Endometrium (tissue), 2 donors: ENCODE results near the gene NTF3.
"Not testable (repeated sequence)": the region's sequence is repeated elsewhere in the genome, so short reads cannot be mapped to it uniquely, and the experiment has no call there.

Experiments used
- FAIRE-seq: peaks from 2 replicates; lab custom pipeline; 2012; peaks lifted over from hg19 to GRCh38; lab: Jason Lieb, UNC
- donor health status: control.
- donor health status: control.

The NTF3 gene

DNA sequence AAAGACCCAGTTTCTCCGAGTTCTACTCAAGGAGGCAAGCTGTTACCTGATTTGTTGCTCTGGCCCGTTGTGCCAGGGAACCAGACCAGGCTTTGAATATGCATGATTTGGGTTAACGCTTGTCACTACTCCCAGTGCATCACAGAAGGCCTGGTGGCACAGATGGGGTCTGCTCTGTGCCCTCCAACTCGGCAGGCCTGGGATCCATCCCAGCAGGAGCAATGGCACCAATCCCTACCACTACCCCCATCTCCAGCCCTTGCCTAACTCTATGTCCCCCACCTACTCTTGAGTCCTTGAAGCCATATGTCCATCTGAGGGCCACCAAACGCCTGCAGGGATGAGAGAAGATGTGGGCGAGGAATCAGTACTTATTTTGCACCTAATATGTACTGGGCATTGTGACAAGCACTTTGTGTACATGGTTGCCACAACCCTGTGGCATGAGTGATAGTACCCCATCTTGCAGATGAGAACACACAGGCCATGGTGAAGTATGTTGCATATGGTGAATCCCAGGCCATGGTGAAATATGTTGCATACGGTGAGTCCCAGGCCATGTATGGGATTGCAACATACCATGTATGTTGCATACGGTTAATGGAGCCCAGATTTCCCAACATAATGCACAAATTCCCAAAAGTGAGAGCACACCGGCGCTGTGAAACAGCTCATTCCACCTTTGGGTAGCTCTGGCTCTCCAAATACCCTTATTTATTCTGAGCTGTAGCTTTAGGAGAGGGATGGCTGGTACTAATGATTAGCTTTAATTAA lies 102.7 kb downstream of the NTF3 start:
- no peak for FAIRE-seq

DNA sequence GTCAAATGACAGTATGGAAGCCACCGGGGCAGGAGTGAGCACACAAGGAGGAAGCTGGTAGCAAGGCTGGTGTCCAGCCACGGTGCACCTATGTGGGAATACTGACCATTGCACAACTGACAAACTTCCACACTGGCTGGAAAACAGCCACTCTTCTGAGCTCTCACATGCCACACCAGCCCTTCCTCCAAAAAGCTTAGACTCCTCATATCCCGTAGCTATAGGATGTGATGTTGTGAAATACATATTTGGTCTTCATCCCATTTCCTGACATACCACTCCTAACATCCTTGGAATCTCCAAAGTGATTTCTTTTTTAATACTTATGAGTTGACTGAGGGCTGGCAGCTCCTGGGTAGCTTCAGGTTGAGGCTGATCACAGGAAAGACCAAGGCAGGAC lies 103.6 kb downstream of the NTF3 start:
- no peak for FAIRE-seq

DNA sequence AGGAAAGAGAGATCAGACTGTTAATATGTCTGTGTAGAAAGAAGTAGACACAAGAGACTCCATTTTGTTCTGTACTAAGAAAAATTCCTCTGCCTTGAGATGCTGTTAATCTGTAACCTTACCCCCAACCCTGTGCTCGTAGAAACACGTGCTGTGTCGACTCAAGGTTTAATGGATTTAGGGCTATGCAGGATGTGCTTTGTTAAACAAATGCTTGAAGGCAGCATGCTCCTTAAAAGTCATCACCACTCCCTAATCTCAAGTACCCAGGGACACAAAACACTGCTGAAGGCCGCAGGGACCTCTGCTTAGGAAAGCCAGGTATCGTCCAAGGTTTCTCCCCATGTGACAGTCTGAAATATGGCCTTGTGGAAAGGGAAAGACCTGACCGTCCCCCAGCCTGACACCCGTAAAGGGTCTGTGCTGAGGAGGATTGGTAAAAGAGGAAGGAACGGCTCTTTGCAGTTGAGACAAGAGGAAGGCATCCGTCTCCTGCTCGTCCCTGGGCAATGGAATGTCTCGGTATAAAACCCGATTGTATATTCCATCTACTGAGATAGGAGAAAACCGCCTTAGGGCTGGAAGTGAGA lies 105.2 kb downstream of the NTF3 start:
- not testable (repeated sequence) for FAIRE-seq

DNA sequence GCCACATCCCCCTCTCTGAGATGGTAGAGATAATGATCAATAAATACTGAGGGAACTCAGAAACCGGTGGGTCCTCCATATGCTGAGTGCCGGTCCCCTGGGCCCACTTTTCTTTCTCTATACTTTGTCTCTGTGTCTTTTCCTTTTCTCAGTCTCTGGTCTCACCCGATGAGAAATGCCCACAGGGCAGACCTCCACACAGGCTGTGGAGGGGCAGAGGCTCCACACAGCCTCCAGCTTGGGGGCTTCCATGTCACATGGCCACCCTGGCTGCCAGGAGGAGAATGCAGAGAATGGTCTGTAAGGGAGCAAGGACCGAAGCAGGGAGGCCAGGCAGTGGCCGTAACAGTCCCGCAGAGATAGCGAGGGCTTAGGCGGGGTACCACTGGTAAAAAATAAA lies 105.9 kb downstream of the NTF3 start:
- no peak for FAIRE-seq
